Psoas muscle (tissue), 8 donors: ENCODE results near the gene SPEN. TPM values are rescaled to one million over a fixed set of nuclear protein-coding genes. Genes with fewer than 3 reads are reported as not detected.

Experiments used
- ATAC-seq, 4 donors: fragments of 200-7000 bp; cut with Tn5 transposase; one replicate each; pipeline ENCODE4 v1.9.1; 2020; ENCODE audit warnings: moderate library complexity in 3 of 4, mild to moderate bottlenecking in 2 of 4
- DNase-seq, 2 donors: peaks; one replicate each; pipeline ENCODE4 v3.0.0-alpha.2; 2020
- H3K27ac ChIP-seq: fragments of 200-600 bp; one replicate; pipeline ENCODE4 v1.8.0; 2022
- H3K27me3 ChIP-seq, 3 donors: fragments of 200-600 bp in 1 of 3; one replicate each; pipeline versions ENCODE4 v1.6.1 to v1.8.0; 2013 to 2022; ENCODE audit warnings: low read length in 2 of 3, mild to moderate bottlenecking in 2 of 3, moderate library complexity in 1 of 3; ENCODE audit not compliant: insufficient read depth in 3 of 3
- H3K36me3 ChIP-seq, 2 donors: fragments of 200-600 bp in 1 of 2; one replicate each; pipeline versions ENCODE4 v1.6.1 to v1.8.0; 2013 to 2022; ENCODE audit warnings: low read depth in 1 of 2, mild to moderate bottlenecking in 1 of 2, moderate library complexity in 1 of 2; ENCODE audit not compliant: insufficient read depth in 1 of 2
- H3K4me1 ChIP-seq: fragments of 200-600 bp; one replicate; pipeline ENCODE4 v1.8.0; 2022
- H3K4me3 ChIP-seq: fragments of 200-600 bp; one replicate; pipeline ENCODE4 v1.8.0; 2022; ENCODE audit warnings: mild to moderate bottlenecking
- H3K9me3 ChIP-seq: fragments of 200-600 bp; one replicate; pipeline ENCODE4 v1.8.0; 2022
- WGBS, 3 donors: extraction: QIAGEN DNeasy Blood & Tissue Kit; methylation state at CpG; one replicate each; pipeline versions ENCODE4 v1.1.6 to v1.1.7; 2013; 5-methylcytosine and 5-hydroxymethylcytosine counted together
- intact Hi-C, 2 donors: fragments of 100-400 bp; cut with DNase I; formaldehyde crosslinking; loops; one replicate each; pipeline versions ENCODE4 v1.11.0 to v1.14.2; 2022
- polyA plus RNA-seq, 3 donors: library from polyadenylated mRNA; stranded (reverse); fragments of 200-250 nt; gene quantifications; one replicate each; pipeline ENCODE4 v1.2.3, GENCODE V29; 2013
- total RNA-seq, 4 donors: library from RNA; stranded (reverse); fragmentation: NEBNext Ultra II Directional in 2 of 4; extraction: Animal tissue kit (Norgen Biotek cat#: 25700) in 2 of 4; gene quantifications; one replicate each; pipeline versions ENCODE4 v1.2.1 to v1.2.4, GENCODE V29; 2021 to 2023
- TF ChIP-seq, protein P1 (sequence below): fragments of 200-600 bp; IDR thresholded peaks from one replicate; pipeline ENCODE4 v1.8.0; 2022; ENCODE audit warnings: antibody characterized with exemption
- donor health status: healthy with polysubstance abuse.
- donor health status: DM: no; HTN: no; CAD: no; lungs with moderate emphysema.
- donor health status: Bipolar disorder and iron deficiency.
- donor health status: healthy.
- donor health status: DM: yes; HTN: yes; CAD: no.
- donor health status: DM: no; HTN: no; CAD: no.
- donor health status: DM: no; HTN: no; CAD: no.
- donor health status: DM: yes; HTN: yes; CAD: no.

Gene SPEN
- total and polyA plus RNA-seq, 7 donors = 10.2 to 46.5 (median 38.3) TPM

DNA sequence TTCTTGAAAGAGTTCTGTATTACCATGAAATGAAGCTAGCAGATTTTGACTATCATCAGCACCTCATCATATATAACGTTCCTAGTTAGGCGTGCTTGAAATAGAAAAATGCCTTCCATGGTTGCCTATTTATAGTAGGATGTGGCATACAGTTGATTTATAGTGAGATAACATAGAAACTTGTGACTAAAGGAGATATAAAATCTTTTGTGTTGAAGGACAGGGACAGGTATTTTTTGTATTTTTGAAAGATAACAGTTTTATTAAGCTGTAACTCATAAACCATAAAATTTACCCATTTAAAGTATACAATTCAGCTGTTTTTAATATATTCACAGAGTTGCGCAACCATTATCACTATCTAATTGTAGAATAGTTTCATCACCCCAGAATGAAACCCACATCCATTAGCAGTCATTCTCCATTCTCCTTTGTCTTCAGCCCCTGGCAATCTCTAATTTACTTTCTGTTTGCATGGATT lies 19.3 kb downstream of the SPEN start:
- Histone ChIP-seq H3K4me3 (no peak overlapping the region), H3K9me3 (no peaks in the 10 kb centered on the region), H3K27me3 (no peaks in the 10 kb centered on the region), H3K36me3 (no peaks in the 10 kb centered on the region), H3K27ac (peak overlapping the region; percentile 13), H3K4me1 (peaks cover 38% of the 10 kb centered on the region)
- 51 to 60% (median 54%) methylated on average over 3 of the region's 3 CpGs for WGBS, 3 donors
- DNase-seq (no peak), ATAC-seq (peak in 3 of 4 donors; percentile 47 to 73 (median 66))
- TF ChIP-seq, protein P1, sequence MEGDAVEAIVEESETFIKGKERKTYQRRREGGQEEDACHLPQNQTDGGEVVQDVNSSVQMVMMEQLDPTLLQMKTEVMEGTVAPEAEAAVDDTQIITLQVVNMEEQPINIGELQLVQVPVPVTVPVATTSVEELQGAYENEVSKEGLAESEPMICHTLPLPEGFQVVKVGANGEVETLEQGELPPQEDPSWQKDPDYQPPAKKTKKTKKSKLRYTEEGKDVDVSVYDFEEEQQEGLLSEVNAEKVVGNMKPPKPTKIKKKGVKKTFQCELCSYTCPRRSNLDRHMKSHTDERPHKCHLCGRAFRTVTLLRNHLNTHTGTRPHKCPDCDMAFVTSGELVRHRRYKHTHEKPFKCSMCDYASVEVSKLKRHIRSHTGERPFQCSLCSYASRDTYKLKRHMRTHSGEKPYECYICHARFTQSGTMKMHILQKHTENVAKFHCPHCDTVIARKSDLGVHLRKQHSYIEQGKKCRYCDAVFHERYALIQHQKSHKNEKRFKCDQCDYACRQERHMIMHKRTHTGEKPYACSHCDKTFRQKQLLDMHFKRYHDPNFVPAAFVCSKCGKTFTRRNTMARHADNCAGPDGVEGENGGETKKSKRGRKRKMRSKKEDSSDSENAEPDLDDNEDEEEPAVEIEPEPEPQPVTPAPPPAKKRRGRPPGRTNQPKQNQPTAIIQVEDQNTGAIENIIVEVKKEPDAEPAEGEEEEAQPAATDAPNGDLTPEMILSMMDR = no peak
- intact Hi-C loops = no loop called here

DNA sequence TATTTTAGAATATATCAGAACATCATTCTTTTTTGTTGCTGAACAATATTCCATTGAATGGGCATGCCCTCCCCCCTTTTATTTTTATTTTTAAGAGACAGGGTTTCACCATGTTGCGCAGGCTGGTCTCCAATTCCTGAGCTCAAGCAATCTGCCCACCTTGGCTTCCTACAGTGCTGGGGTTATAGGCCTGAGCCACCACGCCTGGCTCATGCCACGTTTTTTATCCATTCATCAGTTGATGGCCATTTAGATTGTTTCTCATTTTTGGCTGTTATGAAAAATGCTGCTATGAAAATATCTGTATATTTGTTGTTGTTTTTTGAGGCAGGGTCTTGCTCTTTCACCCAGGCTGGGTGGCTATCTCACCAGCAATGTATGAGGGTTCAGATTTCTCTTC lies 19.8 kb downstream of the SPEN start:
- H3K27me3 ChIP-seq = no peaks in the 10 kb centered on the region
- peaks cover 36% of the 10 kb centered on the region for H3K4me1 ChIP-seq
- DNase-seq (no peak), ATAC-seq (no peak)
- WGBS, 3 donors = 74 to 94% (median 85%) methylated on average over 3 of the region's 3 CpGs
- intact Hi-C loops = no loop called here
- TF ChIP-seq, protein P1 = no peak
- no peak overlapping the region for H3K4me3 ChIP-seq
- no peaks in the 10 kb centered on the region for H3K9me3 ChIP-seq
- peak overlapping the region; percentile 4 for H3K27ac ChIP-seq
- H3K36me3 ChIP-seq = no peaks in the 10 kb centered on the region

DNA sequence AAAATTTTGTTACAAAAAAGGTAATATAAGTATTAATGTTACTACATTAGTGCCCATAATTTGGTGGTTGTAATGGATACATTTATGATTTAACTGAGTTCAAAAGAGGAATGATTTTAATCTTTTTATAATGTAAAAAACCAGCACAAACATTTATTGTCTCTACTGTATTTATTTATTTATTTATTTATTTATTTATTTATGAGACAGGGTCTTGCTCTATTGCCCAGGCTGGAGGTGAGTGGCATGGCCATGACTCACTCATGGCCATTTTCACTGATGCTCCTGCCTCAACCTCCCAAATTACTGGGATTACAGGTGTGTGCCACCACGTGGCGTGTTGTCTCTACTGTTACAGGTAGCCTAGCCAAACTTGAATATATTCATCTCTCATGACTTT lies 21.9 kb downstream of the SPEN start:
- WGBS, 3 donors = 95 to 99% (median 95%) methylated on average over 2 of the region's 2 CpGs
- Histone ChIP-seq H3K4me1 (peaks cover 45% of the 10 kb centered on the region), H3K27me3 (no peaks in the 10 kb centered on the region), H3K4me3 (no peak overlapping the region), H3K27ac (no peak overlapping the region), H3K36me3 (peaks cover 0 to 17% of the 10 kb centered on the region in 2 donors), H3K9me3 (no peaks in the 10 kb centered on the region)
- no peak for ATAC-seq
- intact Hi-C loops = no loop called here
- no peak for DNase-seq
- TF ChIP-seq, protein P1 = no peak

DNA sequence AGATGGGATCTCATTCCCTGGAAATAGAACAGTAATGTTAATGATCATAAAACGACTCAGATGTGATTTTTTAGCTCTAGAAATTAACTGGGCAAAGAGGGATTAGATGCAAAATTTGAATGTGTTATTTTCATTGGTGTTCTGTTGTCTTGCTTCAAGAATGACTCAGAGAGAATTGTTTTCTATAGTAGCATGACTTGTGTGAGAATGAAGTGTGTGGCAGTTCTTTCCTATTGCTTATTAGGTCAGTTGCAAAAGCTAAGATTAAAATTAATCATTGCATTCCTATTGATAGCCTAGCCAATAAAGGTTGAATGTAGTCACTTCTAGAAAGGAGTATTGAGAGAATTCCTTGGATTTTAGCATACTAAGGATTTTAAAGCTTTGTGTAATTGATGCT lies 22.9 kb downstream of the SPEN start:
- ATAC-seq = no peak
- Histone ChIP-seq H3K4me1 (peaks cover 55% of the 10 kb centered on the region), H3K9me3 (no peaks in the 10 kb centered on the region), H3K27me3 (no peaks in the 10 kb centered on the region), H3K4me3 (no peak overlapping the region), H3K27ac (no peak overlapping the region), H3K36me3 (peaks cover 0 to 17% of the 10 kb centered on the region in 2 donors)
- intact Hi-C loops = no loop called here
- WGBS, 3 donors = 49 to 75% (median 50%) methylated on average over 1 of the region's 1 CpG
- DNase-seq = no peak
- TF ChIP-seq, protein P1 = no peak

DNA sequence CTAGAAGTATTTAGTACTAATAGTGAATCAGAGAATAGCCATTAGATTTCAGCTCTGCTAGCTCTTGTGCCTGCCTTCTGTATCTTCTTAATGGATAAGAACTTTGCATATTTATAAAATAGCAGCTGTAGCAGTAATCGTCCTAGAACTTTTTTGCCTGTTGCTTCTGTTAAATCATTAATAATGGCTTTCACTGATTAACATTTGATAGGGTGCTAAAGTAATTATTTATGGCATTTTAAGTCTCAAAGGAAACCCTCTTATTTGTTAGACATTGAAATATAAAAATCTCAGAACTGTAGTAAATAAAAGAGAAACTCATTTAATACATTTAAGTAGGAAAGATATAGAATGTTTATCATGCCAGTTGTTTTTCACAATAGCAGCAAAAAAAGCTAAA lies 27.0 kb downstream of the SPEN start:
- Histone ChIP-seq H3K36me3 (peaks cover 0 to 37% of the 10 kb centered on the region in 2 donors), H3K27me3 (no peaks in the 10 kb centered on the region), H3K4me1 (peaks cover 65% of the 10 kb centered on the region), H3K4me3 (no peak overlapping the region), H3K9me3 (no peaks in the 10 kb centered on the region), H3K27ac (no peak overlapping the region)
- WGBS, 3 donors = 16 to 59% (median 23%) methylated on average over 1 of the region's 1 CpG
- intact Hi-C loops = no loop called here
- DNase-seq (no peak), ATAC-seq (no peak)
- TF ChIP-seq, protein P1 = no peak
